Pons (tissue), 1 donor: ENCODE measurements around the gene SRGAP2C.
A peak's percentile ranks its signal among the peaks of the same experiment; 100 is the strongest.
"Not testable (repeated sequence)": the region's sequence is repeated elsewhere in the genome, so short reads cannot be mapped to it uniquely, and the experiment has no call there.

Experiments
- DNase-seq: peaks from one replicate; pipeline ENCODE4 v3.0.0-alpha.2; 2016; ENCODE audit warnings: low spot score

The SRGAP2C gene

GRCh38 chr1:121339611-121340010 is 154.8 kb downstream of the SRGAP2C start:
- DNase-seq = not testable (repeated sequence)

DNA sequence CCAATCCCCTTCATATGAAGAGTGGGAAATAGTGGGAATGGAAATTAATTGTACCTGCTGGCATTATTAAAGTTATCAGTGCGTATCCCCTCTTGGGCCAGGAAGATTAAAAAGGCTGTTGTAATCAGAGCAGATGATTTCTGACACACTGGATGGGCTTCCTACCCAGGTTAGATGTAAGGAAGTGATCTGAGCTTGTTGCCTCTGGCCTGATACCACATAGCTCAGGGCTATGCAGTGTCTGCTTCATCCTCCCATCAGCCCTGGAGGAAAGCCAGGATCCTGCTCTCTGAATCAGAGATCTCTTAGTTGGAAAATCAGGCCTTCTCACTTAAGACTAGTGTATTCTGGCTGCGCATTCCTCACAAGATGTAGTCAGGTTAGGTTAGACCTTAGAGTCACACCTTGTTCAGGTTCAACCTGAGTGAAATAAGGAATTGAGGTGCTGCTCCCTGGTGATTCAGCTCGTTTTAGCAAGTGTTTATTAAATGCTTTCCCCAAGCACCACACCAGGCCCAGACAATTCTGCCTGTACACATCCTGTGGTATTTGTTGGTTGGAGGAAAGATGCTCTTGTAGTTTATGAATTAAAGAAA is 158.6 kb downstream of the SRGAP2C start:
- not testable (repeated sequence) for DNase-seq

GRCh38 chr1:121344355-121344754 is 159.6 kb downstream of the SRGAP2C start:
- not testable (repeated sequence) for DNase-seq

GRCh38 chr1:121346654-121347053 is 161.9 kb downstream of the SRGAP2C start:
- DNase-seq = peak; percentile 41

DNA sequence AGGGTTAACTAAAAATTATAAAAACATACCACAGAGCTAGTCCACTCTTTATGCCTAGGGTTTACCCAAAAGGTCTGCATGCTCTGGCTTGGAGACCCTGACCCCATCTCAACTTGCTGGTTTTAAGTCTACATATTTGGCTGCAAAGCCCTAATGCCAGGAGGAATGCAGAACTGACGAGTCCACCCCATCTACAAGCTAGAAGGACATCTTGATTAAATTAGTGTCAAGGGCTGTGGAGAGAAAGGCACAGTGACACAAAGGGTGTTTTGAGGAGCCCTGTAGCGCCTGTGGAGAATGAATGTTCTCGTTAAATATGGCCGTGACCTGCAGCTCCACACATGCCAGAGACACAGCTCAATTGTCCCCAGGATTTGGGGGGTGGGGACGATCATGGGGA is 162.7 kb downstream of the SRGAP2C start:
- DNase-seq = peak; percentile 18

GRCh38 chr1:121348115-121348514 is 163.3 kb downstream of the SRGAP2C start:
- not testable (repeated sequence) for DNase-seq

- DNase-seq = not testable (repeated sequence)
Observed at GRCh38 chr1:121349332-121349967, 164.7 kb downstream of the SRGAP2C start.

DNA sequence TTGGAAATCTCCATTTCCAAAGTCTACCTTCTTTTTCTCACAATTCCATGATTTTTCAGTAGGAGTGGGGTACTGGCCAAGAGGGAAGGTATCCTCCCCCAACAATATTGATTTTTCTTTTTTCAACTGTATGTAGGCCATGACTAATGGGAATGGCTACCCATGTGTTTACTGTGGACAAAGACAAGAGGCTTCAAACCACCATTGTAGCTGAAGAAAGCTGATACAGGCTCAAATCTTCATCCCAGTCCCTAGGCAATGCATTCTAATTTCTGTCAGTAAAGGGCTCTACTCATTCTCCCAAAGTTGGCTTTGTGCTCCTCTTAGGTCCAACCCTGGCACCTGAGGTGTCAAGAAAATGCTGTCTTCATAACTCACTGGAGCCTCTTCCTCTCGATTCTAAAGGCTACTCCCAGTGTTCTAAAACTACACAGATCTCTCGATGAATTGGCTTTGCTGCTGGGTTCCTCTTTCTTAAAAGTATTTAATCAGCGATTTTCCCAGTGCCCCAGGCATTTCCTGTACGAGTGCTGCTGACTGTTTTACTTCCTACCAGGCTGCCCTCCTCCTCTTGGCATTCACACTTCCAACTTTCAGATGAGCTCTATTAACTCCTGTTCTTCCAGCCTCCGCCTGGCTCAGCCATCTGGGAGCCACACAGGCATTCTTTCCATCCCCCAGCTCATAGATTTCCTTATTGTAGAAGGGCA is 171.1 kb downstream of the SRGAP2C start:
- DNase-seq = not testable (repeated sequence)

- DNase-seq = not testable (repeated sequence)
Observed at GRCh38 chr1:121356819-121357218, 172.0 kb downstream of the SRGAP2C start.

GRCh38 chr1:121360531-121360930 is 175.8 kb downstream of the SRGAP2C start:
- not testable (repeated sequence) for DNase-seq

DNA sequence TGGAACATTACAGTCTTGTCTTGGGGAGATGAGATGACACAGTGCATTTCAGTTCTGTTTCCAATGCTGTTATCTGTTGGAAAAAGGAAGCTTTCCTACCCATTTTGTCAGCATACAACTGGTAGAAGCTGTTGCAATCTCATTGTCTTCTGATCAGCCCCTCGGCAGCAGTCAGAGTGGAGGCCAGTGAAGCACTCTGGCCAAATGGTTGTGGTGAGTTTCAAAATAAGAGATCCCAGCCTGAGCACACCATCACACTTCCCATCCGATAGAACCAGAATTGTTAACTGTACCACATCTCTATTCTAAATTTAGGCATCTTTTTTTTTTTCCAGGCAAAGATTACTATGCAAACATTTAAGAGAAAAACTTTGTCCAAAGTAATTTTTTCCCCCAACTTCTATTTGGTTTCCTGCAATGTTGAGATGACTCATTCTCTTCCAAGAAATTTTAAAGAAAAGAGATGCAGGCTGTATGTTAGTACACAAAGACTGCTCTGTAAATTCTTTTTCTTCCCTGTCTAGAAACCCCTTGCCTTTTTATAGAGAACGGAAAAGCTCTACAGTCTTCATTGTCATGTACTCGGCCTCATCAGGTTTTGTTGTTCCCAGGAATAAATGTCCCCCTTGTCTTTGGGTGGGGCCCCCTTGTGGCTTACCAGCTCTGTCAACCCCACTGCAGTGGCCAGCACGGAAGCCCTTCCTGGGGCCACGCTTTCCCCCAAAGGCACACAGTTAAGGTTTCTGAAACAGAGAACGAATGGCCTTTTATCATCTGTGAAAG is 176.9 kb downstream of the SRGAP2C start:
- DNase-seq = not testable (repeated sequence)

- DNase-seq = not testable (repeated sequence)
Observed at GRCh38 chr1:121362234-121362883, 177.6 kb downstream of the SRGAP2C start.

DNA sequence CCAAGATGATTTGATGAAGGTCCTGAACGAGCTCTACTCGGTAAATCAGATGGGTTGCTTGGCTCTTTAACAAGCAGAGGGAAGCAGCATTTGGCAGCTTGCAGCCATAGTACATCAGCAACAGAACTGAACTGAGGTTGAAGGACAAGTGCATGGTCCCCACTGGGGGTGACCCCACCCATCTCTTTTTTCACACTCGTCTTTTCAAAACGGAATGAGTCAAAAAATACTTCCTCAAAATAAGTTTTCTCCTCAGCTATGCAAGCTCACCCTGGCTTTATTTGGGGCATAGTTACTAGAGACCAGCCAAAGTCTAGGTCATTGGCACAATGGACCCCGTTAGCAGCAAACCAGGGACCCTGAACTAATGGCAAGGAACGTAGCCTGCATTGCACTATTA is 180.5 kb downstream of the SRGAP2C start:
- not testable (repeated sequence) for DNase-seq

GRCh38 chr1:121365723-121366122 is 180.9 kb downstream of the SRGAP2C start:
- DNase-seq = peak; percentile 2

DNA sequence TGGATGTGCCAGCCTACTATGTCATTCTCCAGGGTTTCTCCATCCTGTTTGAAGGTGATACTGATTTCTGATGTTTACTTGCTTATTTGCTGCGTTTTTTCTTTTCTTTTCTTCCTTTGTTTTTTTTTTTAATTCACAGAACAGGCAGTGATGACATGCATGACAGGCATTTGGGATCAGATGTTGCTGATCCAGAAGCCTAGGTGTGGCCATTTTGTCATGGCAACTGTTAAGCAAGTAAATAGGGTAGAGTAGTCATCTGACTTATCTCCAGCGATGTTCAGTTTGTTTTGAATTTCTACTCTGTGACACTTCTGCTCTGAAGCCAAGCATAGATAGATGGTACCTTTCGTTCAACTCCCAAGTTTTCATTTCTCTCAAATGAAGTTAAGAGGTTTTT is 181.4 kb downstream of the SRGAP2C start:
- DNase-seq = not testable (repeated sequence)

- not testable (repeated sequence) for DNase-seq
Observed at GRCh38 chr1:121368910-121369309, 184.1 kb downstream of the SRGAP2C start.

DNA sequence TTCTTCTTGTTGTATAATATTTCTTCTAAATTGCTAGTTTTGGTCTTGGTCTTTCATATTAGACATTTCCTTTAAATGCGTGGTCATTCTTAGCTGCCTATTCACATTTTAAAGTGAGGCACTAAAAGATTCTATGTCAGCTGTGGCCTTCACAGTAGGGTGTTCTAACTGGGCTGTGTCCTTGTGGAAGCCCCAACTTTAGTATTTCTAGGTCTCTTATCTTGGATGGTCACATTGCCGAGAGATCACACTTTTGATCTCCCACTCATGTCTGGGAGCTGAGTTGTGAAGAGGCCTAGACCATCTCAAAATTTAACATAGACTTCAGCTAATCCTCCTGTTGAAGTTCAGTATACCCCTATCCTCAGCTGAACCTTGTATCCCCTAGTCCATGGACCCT is 185.2 kb downstream of the SRGAP2C start:
- not testable (repeated sequence) for DNase-seq

- DNase-seq = not testable (repeated sequence)
Observed at GRCh38 chr1:121374851-121375367, 190.1 kb downstream of the SRGAP2C start.

GRCh38 chr1:121376986-121377385 is 192.2 kb downstream of the SRGAP2C start:
- DNase-seq = not testable (repeated sequence)

GRCh38 chr1:121378757-121379156 is 194.0 kb downstream of the SRGAP2C start:
- DNase-seq = not testable (repeated sequence)

DNA sequence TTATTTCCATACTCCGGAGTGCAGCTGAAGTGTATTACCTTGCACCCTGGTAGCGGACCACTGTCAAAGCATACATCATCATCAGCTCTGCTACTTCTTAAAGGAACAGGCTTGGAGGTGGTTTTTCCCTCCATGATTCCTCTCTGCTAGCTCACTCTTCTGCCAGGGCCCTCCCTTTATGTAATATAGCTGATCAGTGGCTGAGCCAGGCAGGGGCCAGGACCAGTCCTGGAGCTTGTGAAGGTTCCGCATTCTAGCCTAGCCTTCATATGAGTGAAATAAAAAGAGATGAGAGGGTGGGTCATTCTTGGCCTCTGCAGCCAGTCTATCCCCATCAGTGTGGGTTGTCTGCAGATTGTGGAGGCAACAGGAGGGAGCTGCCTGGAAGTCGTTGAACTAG is 200.0 kb downstream of the SRGAP2C start:
- DNase-seq = not testable (repeated sequence)
